Measurements from ENCODE around the gene C17orf113. TPM values are rescaled to one million over a fixed set of nuclear protein-coding genes. Genes with fewer than 3 reads are reported as not detected.

The C17orf113 gene
- total and polyA plus RNA-seq, 4 donors = 0.12 to 0.17 (median 0.14) TPM; not detected in 1

DNA sequence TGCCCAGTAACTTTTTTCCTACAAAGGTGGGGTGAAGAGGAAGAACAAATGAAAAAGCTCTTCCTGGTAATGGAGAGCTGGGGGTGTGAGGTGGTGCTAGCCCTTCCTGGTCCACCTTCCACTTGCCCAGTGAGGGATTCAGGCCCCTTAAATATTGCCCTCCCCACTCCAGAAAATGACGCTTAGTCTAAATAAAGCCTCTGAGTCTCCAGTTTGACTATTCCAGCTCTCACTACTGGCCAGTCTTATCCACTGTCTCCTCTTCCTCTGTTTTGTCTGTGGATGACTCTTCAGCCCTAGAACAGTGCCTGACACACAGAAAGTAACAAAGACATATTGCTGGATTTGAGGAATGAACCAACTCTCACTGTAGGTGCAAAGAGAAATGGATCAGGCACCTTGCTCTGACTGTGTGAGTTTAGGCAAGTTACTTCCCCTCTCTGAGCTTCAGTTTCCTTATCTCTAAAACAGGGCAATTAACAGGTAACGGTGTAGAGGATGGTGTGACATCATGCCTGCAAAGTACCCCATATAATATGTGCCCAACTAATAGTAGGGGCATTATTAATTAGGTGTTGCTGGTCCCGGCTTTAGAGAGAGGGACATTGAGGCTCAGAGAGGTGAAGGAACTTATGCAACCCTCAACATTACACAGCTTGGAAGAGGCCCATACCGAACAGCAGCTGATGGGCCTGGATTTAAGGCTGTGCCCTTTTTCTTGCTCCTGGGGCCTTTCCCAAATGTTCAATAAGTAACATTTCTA is 26.6 kb upstream of the C17orf113 start:
- Histone ChIP-seq H3K27ac (ENCODE audit: low read depth in 1 of 2, low read length in 2 of 2) (no peak overlapping the region), H3K4me3 (ENCODE audit: low read depth in 1 of 3, low read length in 3 of 3) (no peak overlapping the region), H3K27me3 (ENCODE audit: control insufficient read depth in 4 of 4, insufficient read depth in 4 of 4, low read length in 3 of 4) (no peaks in the 10 kb centered on the region), H3K36me3 (ENCODE audit: control insufficient read depth in 4 of 4, insufficient read depth in 3 of 4, low read depth in 1 of 4, low read length in 3 of 4) (no peaks in the 10 kb centered on the region), H3K4me1 (ENCODE audit: control insufficient read depth in 4 of 4, insufficient read depth in 4 of 4, low read length in 3 of 4) (peaks cover 0 to 5% (median 4%) of the 10 kb centered on the region in 4 donors), H3K9me3 (ENCODE audit: control insufficient read depth in 4 of 4, low read length in 3 of 4) (no peaks in the 10 kb centered on the region), H3K9ac (ENCODE audit: low read depth in 1 of 2, low read length in 2 of 2) (no peak overlapping the region)
- no peak for TF ChIP-seq SP1 (IDR thresholded peaks at IDR 0.05)
- no peak for TF ChIP-seq YY1 (IDR thresholded peaks at IDR 0.05)
- TF ChIP-seq, protein P1, sequence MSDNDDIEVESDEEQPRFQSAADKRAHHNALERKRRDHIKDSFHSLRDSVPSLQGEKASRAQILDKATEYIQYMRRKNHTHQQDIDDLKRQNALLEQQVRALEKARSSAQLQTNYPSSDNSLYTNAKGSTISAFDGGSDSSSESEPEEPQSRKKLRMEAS (IDR thresholded peaks at IDR 0.05) = no peak
- TF ChIP-seq GABPA (IDR thresholded peaks at IDR 0.05 in 1 of 2, conservative IDR thresholded peaks at IDR 0.05 in 1 of 2) = no peak
- TF ChIP-seq, protein P2, sequence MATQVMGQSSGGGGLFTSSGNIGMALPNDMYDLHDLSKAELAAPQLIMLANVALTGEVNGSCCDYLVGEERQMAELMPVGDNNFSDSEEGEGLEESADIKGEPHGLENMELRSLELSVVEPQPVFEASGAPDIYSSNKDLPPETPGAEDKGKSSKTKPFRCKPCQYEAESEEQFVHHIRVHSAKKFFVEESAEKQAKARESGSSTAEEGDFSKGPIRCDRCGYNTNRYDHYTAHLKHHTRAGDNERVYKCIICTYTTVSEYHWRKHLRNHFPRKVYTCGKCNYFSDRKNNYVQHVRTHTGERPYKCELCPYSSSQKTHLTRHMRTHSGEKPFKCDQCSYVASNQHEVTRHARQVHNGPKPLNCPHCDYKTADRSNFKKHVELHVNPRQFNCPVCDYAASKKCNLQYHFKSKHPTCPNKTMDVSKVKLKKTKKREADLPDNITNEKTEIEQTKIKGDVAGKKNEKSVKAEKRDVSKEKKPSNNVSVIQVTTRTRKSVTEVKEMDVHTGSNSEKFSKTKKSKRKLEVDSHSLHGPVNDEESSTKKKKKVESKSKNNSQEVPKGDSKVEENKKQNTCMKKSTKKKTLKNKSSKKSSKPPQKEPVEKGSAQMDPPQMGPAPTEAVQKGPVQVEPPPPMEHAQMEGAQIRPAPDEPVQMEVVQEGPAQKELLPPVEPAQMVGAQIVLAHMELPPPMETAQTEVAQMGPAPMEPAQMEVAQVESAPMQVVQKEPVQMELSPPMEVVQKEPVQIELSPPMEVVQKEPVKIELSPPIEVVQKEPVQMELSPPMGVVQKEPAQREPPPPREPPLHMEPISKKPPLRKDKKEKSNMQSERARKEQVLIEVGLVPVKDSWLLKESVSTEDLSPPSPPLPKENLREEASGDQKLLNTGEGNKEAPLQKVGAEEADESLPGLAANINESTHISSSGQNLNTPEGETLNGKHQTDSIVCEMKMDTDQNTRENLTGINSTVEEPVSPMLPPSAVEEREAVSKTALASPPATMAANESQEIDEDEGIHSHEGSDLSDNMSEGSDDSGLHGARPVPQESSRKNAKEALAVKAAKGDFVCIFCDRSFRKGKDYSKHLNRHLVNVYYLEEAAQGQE (IDR thresholded peaks at IDR 0.05) = no peak
- no peak for TF ChIP-seq RAD21 (IDR thresholded peaks at IDR 0.05)
- TF ChIP-seq JUND (IDR thresholded peaks at IDR 0.05) = no peak
- TF ChIP-seq, protein P3, sequence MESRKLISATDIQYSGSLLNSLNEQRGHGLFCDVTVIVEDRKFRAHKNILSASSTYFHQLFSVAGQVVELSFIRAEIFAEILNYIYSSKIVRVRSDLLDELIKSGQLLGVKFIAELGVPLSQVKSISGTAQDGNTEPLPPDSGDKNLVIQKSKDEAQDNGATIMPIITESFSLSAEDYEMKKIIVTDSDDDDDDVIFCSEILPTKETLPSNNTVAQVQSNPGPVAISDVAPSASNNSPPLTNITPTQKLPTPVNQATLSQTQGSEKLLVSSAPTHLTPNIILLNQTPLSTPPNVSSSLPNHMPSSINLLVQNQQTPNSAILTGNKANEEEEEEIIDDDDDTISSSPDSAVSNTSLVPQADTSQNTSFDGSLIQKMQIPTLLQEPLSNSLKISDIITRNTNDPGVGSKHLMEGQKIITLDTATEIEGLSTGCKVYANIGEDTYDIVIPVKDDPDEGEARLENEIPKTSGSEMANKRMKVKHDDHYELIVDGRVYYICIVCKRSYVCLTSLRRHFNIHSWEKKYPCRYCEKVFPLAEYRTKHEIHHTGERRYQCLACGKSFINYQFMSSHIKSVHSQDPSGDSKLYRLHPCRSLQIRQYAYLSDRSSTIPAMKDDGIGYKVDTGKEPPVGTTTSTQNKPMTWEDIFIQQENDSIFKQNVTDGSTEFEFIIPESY (IDR thresholded peaks at IDR 0.05) = no peak
- TF ChIP-seq, protein P4, sequence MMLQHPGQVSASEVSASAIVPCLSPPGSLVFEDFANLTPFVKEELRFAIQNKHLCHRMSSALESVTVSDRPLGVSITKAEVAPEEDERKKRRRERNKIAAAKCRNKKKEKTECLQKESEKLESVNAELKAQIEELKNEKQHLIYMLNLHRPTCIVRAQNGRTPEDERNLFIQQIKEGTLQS (IDR thresholded peaks at IDR 0.05) = no peak
- WGBS = 90% methylated on average over 4 of the region's 4 CpGs
- DNase-seq (ENCODE audit: low spot score) = no peak

DNA sequence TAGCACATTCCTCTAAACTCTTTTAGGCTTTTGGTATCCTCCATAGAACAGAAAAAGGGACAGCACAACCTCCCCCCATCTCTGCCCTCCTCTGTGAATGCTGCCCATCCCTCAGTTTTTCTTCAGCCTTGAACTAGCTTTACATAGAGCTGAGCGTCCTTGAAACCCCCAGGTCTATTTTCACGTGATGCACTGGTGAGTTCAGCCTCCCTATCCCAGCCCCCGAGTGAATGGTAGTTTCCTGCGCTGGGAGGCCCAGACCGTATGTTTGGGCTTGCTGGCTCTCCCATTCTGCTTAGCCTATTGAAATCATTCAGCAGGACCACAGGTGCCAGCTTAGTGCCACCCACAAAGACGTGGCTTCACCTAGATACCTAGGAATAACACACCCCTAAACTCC is 25.4 kb upstream of the C17orf113 start:
- Histone ChIP-seq H3K4me1 (ENCODE audit: control insufficient read depth in 4 of 4, insufficient read depth in 4 of 4, low read length in 3 of 4) (peaks cover 0 to 5% (median 4%) of the 10 kb centered on the region in 4 donors), H3K9me3 (ENCODE audit: control insufficient read depth in 4 of 4, low read length in 3 of 4) (no peaks in the 10 kb centered on the region), H3K36me3 (ENCODE audit: control insufficient read depth in 4 of 4, insufficient read depth in 3 of 4, low read depth in 1 of 4, low read length in 3 of 4) (no peaks in the 10 kb centered on the region), H3K4me3 (ENCODE audit: low read depth in 1 of 3, low read length in 3 of 3) (no peak overlapping the region), H3K27ac (ENCODE audit: low read depth in 1 of 2, low read length in 2 of 2) (no peak overlapping the region), H3K9ac (ENCODE audit: low read depth in 1 of 2, low read length in 2 of 2) (no peak overlapping the region), H3K27me3 (ENCODE audit: control insufficient read depth in 4 of 4, insufficient read depth in 4 of 4, low read length in 3 of 4) (no peaks in the 10 kb centered on the region)
- 79% methylated on average over 6 of the region's 6 CpGs for WGBS
- no peak for DNase-seq (ENCODE audit: low spot score)
- TF ChIP-seq, protein P1 (IDR thresholded peaks at IDR 0.05) = no peak
- no peak for TF ChIP-seq JUND (IDR thresholded peaks at IDR 0.05)
- TF ChIP-seq, protein P3 (IDR thresholded peaks at IDR 0.05) = no peak
- TF ChIP-seq HNF4G (IDR thresholded peaks at IDR 0.05) = no peak
- TF ChIP-seq FOXA1 (IDR thresholded peaks at IDR 0.05) = no peak
- TF ChIP-seq YY1 (IDR thresholded peaks at IDR 0.05) = no peak
- TF ChIP-seq NR2F2 (IDR thresholded peaks at IDR 0.05) = no peak
- TF ChIP-seq SP1 (IDR thresholded peaks at IDR 0.05) = no peak
- TF ChIP-seq HNF4A (conservative IDR thresholded peaks at IDR 0.05) = no peak
- TF ChIP-seq, protein P4 (IDR thresholded peaks at IDR 0.05) = no peak
- TF ChIP-seq GABPA (IDR thresholded peaks at IDR 0.05 in 1 of 2, conservative IDR thresholded peaks at IDR 0.05 in 1 of 2) = no peak
- TF ChIP-seq EGR1 (IDR thresholded peaks at IDR 0.05; ENCODE audit: low read depth in 2 of 2) = no peak
- TF ChIP-seq, protein P5, sequence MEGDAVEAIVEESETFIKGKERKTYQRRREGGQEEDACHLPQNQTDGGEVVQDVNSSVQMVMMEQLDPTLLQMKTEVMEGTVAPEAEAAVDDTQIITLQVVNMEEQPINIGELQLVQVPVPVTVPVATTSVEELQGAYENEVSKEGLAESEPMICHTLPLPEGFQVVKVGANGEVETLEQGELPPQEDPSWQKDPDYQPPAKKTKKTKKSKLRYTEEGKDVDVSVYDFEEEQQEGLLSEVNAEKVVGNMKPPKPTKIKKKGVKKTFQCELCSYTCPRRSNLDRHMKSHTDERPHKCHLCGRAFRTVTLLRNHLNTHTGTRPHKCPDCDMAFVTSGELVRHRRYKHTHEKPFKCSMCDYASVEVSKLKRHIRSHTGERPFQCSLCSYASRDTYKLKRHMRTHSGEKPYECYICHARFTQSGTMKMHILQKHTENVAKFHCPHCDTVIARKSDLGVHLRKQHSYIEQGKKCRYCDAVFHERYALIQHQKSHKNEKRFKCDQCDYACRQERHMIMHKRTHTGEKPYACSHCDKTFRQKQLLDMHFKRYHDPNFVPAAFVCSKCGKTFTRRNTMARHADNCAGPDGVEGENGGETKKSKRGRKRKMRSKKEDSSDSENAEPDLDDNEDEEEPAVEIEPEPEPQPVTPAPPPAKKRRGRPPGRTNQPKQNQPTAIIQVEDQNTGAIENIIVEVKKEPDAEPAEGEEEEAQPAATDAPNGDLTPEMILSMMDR (IDR thresholded peaks at IDR 0.05; ENCODE audit: low read depth, low read length, missing input control) = no peak

Measured in liver (tissue), 9 donors.